Naive thymus-derived CD4-positive, alpha-beta T cell (primary cell): ENCODE data around the gene CSN2. TPM values are rescaled to one million over a fixed set of nuclear protein-coding genes. Genes with fewer than 3 reads are reported as not detected.

Experiments
- ATAC-seq: fragments of 150-1000 bp; cut with Tn5 transposase; 2 replicates; pipeline ENCODE4 v1.10.0; 2021; ENCODE audit warnings: mild to moderate bottlenecking, moderate library complexity
- CTCF ChIA-PET: fragments of 350-600 bp; sonication (Branson Sonifier 250); formaldehyde crosslinking; loops from one replicate; lab custom pipeline; 2021; ENCODE audit warnings: antibody characterized with exemption; lab: Charles Lee
- POLR2A ChIA-PET: fragments of 350-600 bp; sonication (Branson Sonifier 250); formaldehyde crosslinking; loops from one replicate; lab custom pipeline; 2021; ENCODE audit warnings: antibody characterized with exemption, inconsistent platforms; lab: Charles Lee
- DNase-seq, 9 donors: peaks; one replicate each; pipeline versions ENCODE4 v3.0.0 to v3.0.0-alpha.2; 2020 to 2022; ENCODE audit warnings: mixed read lengths in 1 of 9
- H3K27ac ChIP-seq: one replicate; pipeline ENCODE4 v1.7.0; 2013; ENCODE audit warnings: mild to moderate bottlenecking, low read depth, low read length, moderate library complexity
- H3K27me3 ChIP-seq, 2 donors: one replicate each; pipeline ENCODE4 v1.7.0; 2013; ENCODE audit warnings: low read length in 2 of 2, mild to moderate bottlenecking in 2 of 2, moderate library complexity in 2 of 2; ENCODE audit not compliant: control insufficient read depth in 2 of 2, insufficient read depth in 2 of 2
- H3K36me3 ChIP-seq, 3 experiments: 1 replicate in 2 of 3; 2 replicates in 1 of 3; pipeline ENCODE4 v1.7.0; 2013; ENCODE audit warnings: low read length in 3 of 3, mild to moderate bottlenecking in 3 of 3, moderate library complexity in 1 of 3; ENCODE audit not compliant: insufficient read depth in 3 of 3, control insufficient read depth in 2 of 3
- H3K4me1 ChIP-seq, 2 donors: one replicate each; pipeline ENCODE4 v1.7.0; 2013; ENCODE audit warnings: low read length in 2 of 2, mild to moderate bottlenecking in 2 of 2, moderate library complexity in 1 of 2; ENCODE audit not compliant: control insufficient read depth in 2 of 2, insufficient read depth in 2 of 2
- H3K4me3 ChIP-seq: 2 replicates; pipeline ENCODE4 v1.7.0; 2013; ENCODE audit warnings: mild to moderate bottlenecking, low read length
- H3K9me3 ChIP-seq, 3 experiments: 1 replicate in 2 of 3; 2 replicates in 1 of 3; pipeline ENCODE4 v1.7.0; 2013; ENCODE audit warnings: low read length in 3 of 3; ENCODE audit not compliant: control insufficient read depth in 2 of 3
- H3K27ac Mint-ChIP-seq, 9 donors: one replicate each; pipeline ENCODE4 v1.8.0; 2020 to 2022; ENCODE audit warnings: mixed read lengths in 9 of 9, mild to moderate bottlenecking in 8 of 9, moderate library complexity in 5 of 9, inconsistent platforms in 2 of 9
- H3K27me3 Mint-ChIP-seq, 5 donors: one replicate each; pipeline ENCODE4 v1.8.0; 2021 to 2022; ENCODE audit warnings: mixed read lengths in 5 of 5, mild to moderate bottlenecking in 1 of 5
- H3K36me3 Mint-ChIP-seq, 5 donors: one replicate each; pipeline ENCODE4 v1.8.0; 2020 to 2022; ENCODE audit warnings: mixed read lengths in 5 of 5, mild to moderate bottlenecking in 3 of 5, inconsistent platforms in 1 of 5
- H3K4me1 Mint-ChIP-seq, 7 donors: one replicate each; pipeline ENCODE4 v1.8.0; 2020 to 2022; ENCODE audit warnings: mixed read lengths in 7 of 7, mild to moderate bottlenecking in 3 of 7, inconsistent platforms in 1 of 7
- H3K4me3 Mint-ChIP-seq, 10 donors: one replicate each; pipeline ENCODE4 v1.8.0; 2020 to 2022; ENCODE audit warnings: mild to moderate bottlenecking in 10 of 10, mixed read lengths in 10 of 10, moderate library complexity in 6 of 10, inconsistent platforms in 2 of 10
- H3K9me3 Mint-ChIP-seq, 11 donors: one replicate each; pipeline ENCODE4 v1.8.0; 2020 to 2022; ENCODE audit warnings: mixed read lengths in 11 of 11, mild to moderate bottlenecking in 4 of 11, inconsistent platforms in 1 of 11, moderate library complexity in 1 of 11
- intact Hi-C, 2 donors: fragments of 100-400 bp; cut with micrococcal nuclease; formaldehyde crosslinking; loops; one replicate each; pipeline ENCODE4 v1.15.1; 2023
- polyA plus RNA-seq, 2 donors: library from polyadenylated mRNA; unstranded; fragments of 300-500 nt; fragmentation: Illumina TruSeq; gene quantifications; one replicate each; pipeline ENCODE4 v1.2.3, GENCODE V29; 2021
- total RNA-seq, 6 experiments: library from RNA in 5 of 6; stranded (reverse) in 5 of 6; gene quantifications; 1 replicate in 5 of 6; 2 replicates in 1 of 6; pipeline ENCODE4 v1.2.3 and lab custom pipeline; 2021 to 2026

CSN2 gene, protein sequence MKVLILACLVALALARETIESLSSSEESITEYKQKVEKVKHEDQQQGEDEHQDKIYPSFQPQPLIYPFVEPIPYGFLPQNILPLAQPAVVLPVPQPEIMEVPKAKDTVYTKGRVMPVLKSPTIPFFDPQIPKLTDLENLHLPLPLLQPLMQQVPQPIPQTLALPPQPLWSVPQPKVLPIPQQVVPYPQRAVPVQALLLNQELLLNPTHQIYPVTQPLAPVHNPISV
- not detected for total RNA-seq
- polyA plus RNA-seq: not detected
- total RNA-seq (lab: John Stamatoyannopoulos, UW): not detected

DNA sequence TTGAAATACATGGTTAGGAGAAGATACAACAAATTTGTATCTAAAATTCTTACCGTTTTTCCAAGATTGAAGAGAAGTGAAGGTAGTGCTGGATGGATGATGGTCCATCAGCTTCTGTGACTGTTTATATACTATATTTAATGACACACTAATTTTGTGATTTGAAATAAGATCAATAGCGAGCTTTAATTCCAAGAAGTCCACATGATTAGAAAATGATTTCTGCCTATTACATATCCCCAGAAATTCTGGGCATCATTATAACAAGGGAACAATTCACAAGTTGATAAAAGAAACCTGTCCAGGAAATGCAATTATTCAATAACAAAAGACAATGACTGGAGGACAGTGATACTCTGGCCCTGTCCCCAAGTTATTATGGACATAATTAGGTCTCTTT, at the start of gene CSN2:
Gene CSN2 (minus strand): TSS at position 101 of the 400 bp plus-strand sequence. CDS start 4,733 bp downstream, outside the sequence.
- H3K27ac Mint-ChIP-seq: no peak within 1 kb of the TSS
- H3K9me3 Mint-ChIP-seq: peaks cover 0 to 6% (median 0%) of the 10 kb centered on the region in 11 donors
- Histone ChIP-seq H3K27ac (no peak within 1 kb of the TSS), H3K4me1 (no peaks in the 10 kb centered on the region), H3K36me3 (no peaks in the 10 kb centered on the region), H3K9me3 (no peaks in the 10 kb centered on the region), H3K4me3 (no peak within 1 kb of the TSS), H3K27me3 (no peaks in the 10 kb centered on the region)
- ChIA-PET CTCF (no interaction called here), POLR2A (no interaction called here)
- intact Hi-C loops: no loop called here
- H3K36me3 Mint-ChIP-seq: no peaks in the 10 kb centered on the region
- H3K27me3 Mint-ChIP-seq: peaks cover 0 to 6% (median 0%) of the 10 kb centered on the region in 5 donors
- no peak for DNase-seq
- H3K4me1 Mint-ChIP-seq: no peaks in the 10 kb centered on the region
- ATAC-seq: no peak
- H3K4me3 Mint-ChIP-seq: no peak within 1 kb of the TSS

DNA sequence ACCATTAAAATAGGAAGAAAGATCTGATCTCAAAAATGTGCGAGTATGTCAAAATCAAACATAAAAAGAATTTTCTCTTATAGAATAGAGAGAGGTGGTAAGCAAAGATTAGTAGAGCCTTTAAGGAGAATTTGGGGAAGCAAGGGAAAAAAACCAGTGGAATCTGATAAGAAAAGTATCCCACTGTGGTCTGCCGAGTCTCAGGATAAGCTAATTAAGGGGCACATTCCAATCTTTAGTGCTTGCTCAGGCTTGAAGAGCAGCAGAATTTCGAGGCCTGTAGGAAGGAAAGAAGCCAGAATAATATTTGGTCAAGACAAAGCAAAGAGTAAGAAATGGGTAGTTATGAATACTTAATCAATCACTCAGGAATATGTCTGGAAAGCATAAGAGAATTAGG, 43.2 kb upstream of the CSN2 start:
- ChIA-PET POLR2A (no interaction called here), CTCF (no interaction called here)
- no peak overlapping the region for H3K4me3 Mint-ChIP-seq

DNA sequence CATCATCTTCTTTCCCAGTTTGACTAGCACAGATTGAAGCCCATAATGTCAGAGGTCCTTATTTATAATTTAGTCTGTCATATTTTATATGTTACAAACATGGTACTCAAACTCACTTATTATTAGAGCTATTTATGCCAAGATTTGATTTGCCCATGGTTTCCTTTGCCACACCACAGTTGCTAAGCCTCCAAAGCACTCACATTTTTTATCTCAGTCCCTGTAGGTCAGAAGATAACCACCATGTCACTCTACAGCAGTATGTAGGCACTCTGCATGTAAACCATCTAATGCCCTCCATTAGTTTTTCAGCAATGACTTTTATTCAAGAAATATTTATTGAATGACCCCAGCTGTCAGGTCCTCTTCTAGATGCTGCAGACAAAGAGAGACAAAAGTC, 37.0 kb upstream of the CSN2 start:
- no peaks in the 10 kb centered on the region for H3K4me1 Mint-ChIP-seq
- ChIA-PET CTCF (no interaction called here), POLR2A (no interaction called here)
- Histone ChIP-seq H3K4me1 (no peaks in the 10 kb centered on the region), H3K36me3 (no peaks in the 10 kb centered on the region), H3K4me3 (no peak overlapping the region), H3K27me3 (no peaks in the 10 kb centered on the region), H3K27ac (no peak overlapping the region), H3K9me3 (no peaks in the 10 kb centered on the region)
- H3K9me3 Mint-ChIP-seq: peaks cover 0 to 1% (median 0%) of the 10 kb centered on the region in 11 donors
- ATAC-seq (no peak), DNase-seq (no peak)
- peaks cover 0 to 11% (median 0%) of the 10 kb centered on the region in 5 donors for H3K27me3 Mint-ChIP-seq
- H3K27ac Mint-ChIP-seq: no peak overlapping the region
- no peaks in the 10 kb centered on the region for H3K36me3 Mint-ChIP-seq
- H3K4me3 Mint-ChIP-seq: no peak overlapping the region
- intact Hi-C loops: no loop called here

More for the DNA sequence above, 43.2 kb upstream of the CSN2 start:
- Histone ChIP-seq H3K4me3 (no peak overlapping the region), H3K4me1 (no peaks in the 10 kb centered on the region), H3K27me3 (no peaks in the 10 kb centered on the region), H3K9me3 (no peaks in the 10 kb centered on the region), H3K27ac (no peak overlapping the region), H3K36me3 (no peaks in the 10 kb centered on the region)
- H3K9me3 Mint-ChIP-seq: peaks cover 0 to 10% (median 0%) of the 10 kb centered on the region in 11 donors
- H3K4me1 Mint-ChIP-seq: no peaks in the 10 kb centered on the region
- H3K27ac Mint-ChIP-seq: no peak overlapping the region
- ATAC-seq (no peak), DNase-seq (no peak)
- intact Hi-C loops: no loop called here
- H3K36me3 Mint-ChIP-seq: no peaks in the 10 kb centered on the region
- H3K27me3 Mint-ChIP-seq: peaks cover 0 to 6% (median 0%) of the 10 kb centered on the region in 5 donors

DNA sequence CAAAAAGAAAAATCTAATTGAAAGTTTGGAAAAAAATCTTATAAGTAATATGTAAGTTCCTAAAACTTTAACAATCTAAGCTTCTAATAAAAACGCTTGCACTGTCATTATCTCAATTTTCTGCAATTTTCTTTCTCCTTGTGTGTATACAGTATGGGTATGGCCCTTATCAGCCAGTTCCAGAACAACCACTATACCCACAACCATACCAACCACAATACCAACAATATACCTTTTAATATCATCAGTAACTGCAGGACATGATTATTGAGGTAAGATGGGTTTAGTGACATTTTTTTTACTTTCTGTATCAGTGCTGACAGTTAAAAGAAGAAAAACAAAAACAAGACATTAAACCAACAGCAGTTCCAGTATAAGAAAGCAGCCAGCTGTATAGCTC, 35.2 kb upstream of the CSN2 start:
- ATAC-seq: no peak
- Histone ChIP-seq H3K27me3 (no peaks in the 10 kb centered on the region), H3K4me1 (no peaks in the 10 kb centered on the region), H3K27ac (no peak overlapping the region), H3K36me3 (no peaks in the 10 kb centered on the region), H3K9me3 (no peaks in the 10 kb centered on the region), H3K4me3 (no peak overlapping the region)
- CTCF ChIA-PET: no interaction called here
- Mint-ChIP-seq H3K4me1 (no peaks in the 10 kb centered on the region), H3K4me3 (no peak overlapping the region), H3K27ac (no peak overlapping the region), H3K36me3 (no peaks in the 10 kb centered on the region), H3K9me3 (peaks cover 0 to 1% (median 0%) of the 10 kb centered on the region in 11 donors), H3K27me3 (peaks cover 0 to 5% (median 0%) of the 10 kb centered on the region in 5 donors)
- POLR2A ChIA-PET: no interaction called here
- no peak for DNase-seq
- intact Hi-C loops: no loop called here

DNA sequence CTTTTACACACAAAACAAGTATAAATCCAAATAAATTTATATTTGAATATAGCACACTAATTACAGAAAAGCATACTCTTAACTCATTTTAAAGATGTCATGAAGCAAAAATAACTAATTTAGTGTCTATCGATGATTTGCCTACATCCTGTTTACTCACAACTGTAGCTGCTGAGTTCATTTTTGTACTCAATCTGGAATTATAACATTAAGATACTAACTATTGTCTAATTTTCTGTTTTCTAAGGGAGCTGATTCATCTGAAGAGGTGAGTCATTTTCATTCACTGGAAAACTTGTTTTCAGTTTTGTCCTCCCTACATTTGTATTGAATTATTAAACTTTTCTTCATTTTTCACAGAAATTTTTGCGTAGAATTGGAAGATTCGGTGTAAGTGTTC, 33.9 kb upstream of the CSN2 start:
- no peak overlapping the region for H3K4me3 Mint-ChIP-seq
- Histone ChIP-seq H3K9me3 (no peaks in the 10 kb centered on the region), H3K27me3 (no peaks in the 10 kb centered on the region), H3K4me3 (no peak overlapping the region), H3K4me1 (no peaks in the 10 kb centered on the region), H3K27ac (no peak overlapping the region), H3K36me3 (no peaks in the 10 kb centered on the region)
- CTCF ChIA-PET: no interaction called here
- no peaks in the 10 kb centered on the region for H3K4me1 Mint-ChIP-seq
- no peaks in the 10 kb centered on the region for H3K36me3 Mint-ChIP-seq
- intact Hi-C loops: no loop called here
- POLR2A ChIA-PET: no interaction called here
- no peak for ATAC-seq
- no peak for DNase-seq
- H3K9me3 Mint-ChIP-seq: peaks cover 0 to 1% (median 0%) of the 10 kb centered on the region in 11 donors
- H3K27me3 Mint-ChIP-seq: peaks cover 0 to 5% (median 0%) of the 10 kb centered on the region in 5 donors
- no peak overlapping the region for H3K27ac Mint-ChIP-seq

DNA sequence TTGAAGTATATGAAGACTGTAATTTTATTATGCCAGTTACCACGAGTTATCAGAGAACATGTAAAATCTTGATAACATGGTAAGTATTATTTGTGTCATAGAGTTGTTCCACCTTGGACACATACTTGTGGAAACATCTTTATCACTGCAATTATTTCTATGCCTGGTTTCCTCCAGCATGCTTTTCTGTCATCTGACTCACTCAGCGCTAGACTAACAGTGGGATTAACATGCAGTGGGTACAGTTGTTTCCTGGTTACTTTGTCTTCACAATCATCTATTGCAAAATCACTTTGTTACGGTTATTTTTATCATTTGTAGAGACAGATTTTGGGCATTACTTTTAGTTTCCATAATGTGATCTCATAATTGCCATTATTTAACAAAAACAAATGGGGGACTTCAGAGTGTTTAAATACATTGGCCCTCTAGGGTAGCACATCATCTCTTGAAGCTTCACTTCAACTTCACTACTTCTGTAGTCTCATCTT, 30.0 kb upstream of the CSN2 start, which contains the start of gene STATH:
Gene STATH (plus strand): TSS at position 441 of the 491 bp plus-strand sequence. CDS start 2,472 bp downstream, outside the sequence.
- no peaks in the 10 kb centered on the region for H3K9me3 ChIP-seq
- H3K4me3 ChIP-seq: no peak within 1 kb of the TSS
- ATAC-seq (no peak), DNase-seq (no peak)
- H3K27me3 ChIP-seq: no peaks in the 10 kb centered on the region
- H3K27me3 Mint-ChIP-seq: peaks cover 0 to 5% (median 0%) of the 10 kb centered on the region in 5 donors
- H3K9me3 Mint-ChIP-seq: no peaks in the 10 kb centered on the region
- POLR2A ChIA-PET: no interaction called here
- H3K27ac Mint-ChIP-seq: no peak within 1 kb of the TSS
- H3K4me3 Mint-ChIP-seq: no peak within 1 kb of the TSS
- H3K4me1 Mint-ChIP-seq: no peaks in the 10 kb centered on the region
- H3K4me1 ChIP-seq: no peaks in the 10 kb centered on the region
- H3K27ac ChIP-seq: no peak within 1 kb of the TSS
- intact Hi-C loops: no loop called here
- H3K36me3 Mint-ChIP-seq: no peaks in the 10 kb centered on the region
- no peaks in the 10 kb centered on the region for H3K36me3 ChIP-seq
- CTCF ChIA-PET: no interaction called here

DNA sequence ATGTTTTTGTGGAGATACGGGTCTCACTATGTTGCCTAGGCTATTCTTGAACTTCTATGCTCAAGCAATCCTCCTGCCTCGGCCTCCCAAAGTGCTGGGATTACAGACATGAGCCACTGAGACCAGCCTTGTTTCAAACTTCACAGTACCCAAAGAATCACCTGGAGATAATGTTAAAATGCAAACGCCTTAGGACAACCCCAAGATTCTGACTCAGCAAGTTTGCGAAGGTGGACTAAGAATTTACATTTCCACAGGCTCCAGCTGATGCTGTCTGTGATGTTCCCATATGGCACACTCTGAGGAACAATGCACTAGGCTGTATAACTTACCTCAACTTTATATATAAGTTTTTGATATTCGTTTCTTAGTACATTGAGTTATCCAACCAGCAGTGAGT, 29.3 kb upstream of the CSN2 start:
- Histone ChIP-seq H3K27me3 (no peaks in the 10 kb centered on the region), H3K36me3 (no peaks in the 10 kb centered on the region), H3K27ac (no peak overlapping the region), H3K4me3 (no peak overlapping the region), H3K9me3 (no peaks in the 10 kb centered on the region), H3K4me1 (no peaks in the 10 kb centered on the region)
- intact Hi-C loops: no loop called here
- Mint-ChIP-seq H3K4me3 (no peak overlapping the region), H3K4me1 (no peaks in the 10 kb centered on the region), H3K27ac (no peak overlapping the region), H3K9me3 (no peaks in the 10 kb centered on the region), H3K36me3 (no peaks in the 10 kb centered on the region), H3K27me3 (peaks cover 0 to 5% (median 0%) of the 10 kb centered on the region in 5 donors)
- no peak for DNase-seq
- ATAC-seq: no peak
- ChIA-PET CTCF (no interaction called here), POLR2A (no interaction called here)
